K562 (cell line): ENCODE data around the gene NRARP. TPM values are rescaled to one million over a fixed set of nuclear protein-coding genes. Genes with fewer than 3 reads are reported as not detected.

Experiments
- ATAC-seq: fragments of 200-7000 bp; cut with Tn5 transposase; 3 replicates; pipeline ENCODE4 v1.9.1; 2020; ENCODE audit warnings: moderate library complexity
- BruUV-seq: library from RNA; stranded (reverse); fragments of 400-500 nt; replicated peaks from 2 replicates; lab custom pipeline; 2021; lab: Mats Ljungman, UMichigan
- CTCF ChIA-PET: fragments of 300-600 bp; formaldehyde crosslinking; extraction: SDS; loops from one replicate; lab custom pipeline; 2021; ENCODE audit warnings: low intra/inter-chr PET ratio; lab: Yijun Ruan, JAX
- POLR2A ChIA-PET: fragments of 300-600, 350-650 bp; sonication (Branson Sonifier 250); formaldehyde crosslinking; extraction: SDS; loops from one replicate; lab custom pipeline; 2021; ENCODE audit warnings: antibody characterized with exemption, inconsistent platforms; lab: Yijun Ruan, JAX
- DNase-seq, 4 experiments: peaks; one replicate each; pipeline versions ENCODE4 v3.0.0 to v3.0.0-alpha.2; 2011 to 2018; ENCODE audit warnings: low spot score in 3 of 4, mixed read lengths in 3 of 4; ENCODE audit errors: extremely low read depth in 1 of 4
- FAIRE-seq: peaks from 2 replicates; lab custom pipeline; 2011; peaks lifted over from hg19 to GRCh38; lab: Jason Lieb, UNC
- H2AFZ ChIP-seq: 2 replicates; pipeline ENCODE4 v1.6.0; 2011; ENCODE audit warnings: low read depth, low read length, control low read depth, inconsistent platforms
- H3K27ac ChIP-seq: fragments of 200-600 bp; 3 replicates; pipeline ENCODE4 v1.8.0; 2011; ENCODE audit warnings: low read depth, mild to moderate bottlenecking, control low read depth, inconsistent platforms, low read length, moderate library complexity, mixed read lengths; ENCODE audit errors: extremely low read depth
- H3K27me3 ChIP-seq, 2 experiments: fragments of 300-600 bp in 1 of 2; 2 replicates in 1 of 2; 3 replicates in 1 of 2; pipeline versions ENCODE4 v1.6.0 to v1.8.0; 2011; ENCODE audit warnings: inconsistent platforms in 2 of 2, low read length in 2 of 2, mild to moderate bottlenecking in 1 of 2, mixed read lengths in 1 of 2, moderate library complexity in 1 of 2; ENCODE audit not compliant: control insufficient read depth in 2 of 2, insufficient read depth in 2 of 2
- H3K36me3 ChIP-seq: fragments of 300-600 bp; 3 replicates; pipeline ENCODE4 v1.8.0; 2011; ENCODE audit warnings: mild to moderate bottlenecking, low read length, inconsistent platforms; ENCODE audit not compliant: control insufficient read depth, insufficient read depth
- H3K4me1 ChIP-seq, 2 experiments: fragments of 200-600 bp in 1 of 2; replicated peaks in 1 of 2; 2 replicates in 1 of 2; 3 replicates in 1 of 2; pipeline versions ENCODE4 v1.5.1 to v1.8.0; 2011; ENCODE audit warnings: inconsistent platforms in 2 of 2, low read length in 2 of 2, mild to moderate bottlenecking in 1 of 2, mixed read lengths in 1 of 2, moderate library complexity in 1 of 2; ENCODE audit not compliant: control insufficient read depth in 2 of 2, insufficient read depth in 2 of 2
- H3K4me2 ChIP-seq: 2 replicates; pipeline ENCODE4 v1.6.1; 2011; ENCODE audit warnings: low read length, control low read depth, inconsistent platforms, mixed read lengths; ENCODE audit not compliant: insufficient read depth
- H3K4me3 ChIP-seq: fragments of 200-600 bp; sonication (generic), shearing (Covaris generic); 2 replicates; pipeline ENCODE4 v1.5.1; 2016; ENCODE audit warnings: control low read depth, inconsistent platforms
- H3K79me2 ChIP-seq: fragments of 200-600 bp; 3 replicates; pipeline ENCODE4 v1.8.0; 2011; ENCODE audit warnings: low read length, inconsistent platforms; ENCODE audit not compliant: control insufficient read depth, insufficient read depth
- H3K9ac ChIP-seq, 2 experiments: 2 replicates each; pipeline versions ENCODE4 v1.6.0 to v1.6.1; 2011; ENCODE audit warnings: low read depth in 2 of 2, low read length in 2 of 2, control low read depth in 1 of 2, inconsistent platforms in 1 of 2, mild to moderate bottlenecking in 1 of 2, mixed read lengths in 1 of 2; ENCODE audit not compliant: insufficient read depth in 1 of 2
- H3K9me1 ChIP-seq: one replicate; pipeline ENCODE4 v1.6.0; 2011; ENCODE audit warnings: inconsistent platforms, mild to moderate bottlenecking, low read length, moderate library complexity; ENCODE audit not compliant: control insufficient read depth, insufficient read depth
- H3K9me3 ChIP-seq: replicated peaks from 2 replicates; pipeline ENCODE4 v1.5.1; 2011; ENCODE audit warnings: low read depth, low read length, inconsistent platforms; ENCODE audit not compliant: control insufficient read depth, insufficient read depth
- H4K20me1 ChIP-seq: replicated peaks from 2 replicates; pipeline ENCODE4 v1.6.1; 2011; ENCODE audit warnings: low read length, inconsistent platforms, mixed read lengths; ENCODE audit not compliant: control insufficient read depth, insufficient read depth
- BCOR ChIP-seq: fragments of 450-650 bp; IDR thresholded peaks from 2 replicates; pipeline ENCODE4 v1.6.1; 2016
- BRCA1 ChIP-seq, 2 experiments: fragments of 450-650 bp in 1 of 2; sonication (generic) in 1 of 2; formaldehyde crosslinking in 1 of 2; IDR thresholded peaks; 2 replicates each; pipeline versions ENCODE4 v1.5.0 to v1.6.1; 2017 to 2020; ENCODE audit warnings: mild to moderate bottlenecking in 1 of 2, missing genetic modification reagents in 1 of 2
- CHD4 ChIP-seq: fragments of 200-600 bp; sonication (generic); IDR thresholded peaks from 3 replicates; pipeline ENCODE4 v1.6.1; 2012; ENCODE audit warnings: low read depth, mild to moderate bottlenecking, mixed read lengths, low read length, inconsistent platforms; ENCODE audit not compliant: insufficient read depth, insufficient replicate concordance, poor library complexity, severe bottlenecking
- ETV1 ChIP-seq: fragments of 450-650 bp; conservative IDR thresholded peaks from 2 replicates; pipeline ENCODE4 v1.6.1; 2016; ENCODE audit warnings: missing genetic modification characterization, control low read depth, low read depth, missing compliant biosample characterization
- PRMT5 ChIP-seq: sonication (generic); formaldehyde crosslinking; IDR thresholded peaks from 2 replicates; pipeline ENCODE4 v1.5.0; 2020; ENCODE audit warnings: missing genetic modification reagents
- SREBF1 ChIP-seq: fragments of 150-350 bp; IDR thresholded peaks from 2 replicates; pipeline ENCODE4 v1.6.1; 2014; ENCODE audit warnings: antibody characterized with exemption, low read depth, low read length, borderline replicate concordance
- TARDBP ChIP-seq: fragments of 450-650 bp; IDR thresholded peaks from 2 replicates; pipeline ENCODE4 v1.6.1; 2016
- XRCC4 ChIP-seq: IDR thresholded peaks from one replicate; pipeline ENCODE4 v1.6.1; 2011; ENCODE audit not compliant: insufficient read depth, insufficient read length; ENCODE audit errors: extremely low read depth
- ZNF583 ChIP-seq: fragments of 250-450 bp; sonication (Bioruptor Pico); IDR thresholded peaks from 2 replicates; pipeline ENCODE4 v1.4.0; 2020
- WGBS: fragments of 100-300 bp; shearing (Covaris generic); methylation state at CpG from one replicate; pipeline ENCODE4 v1.1.6; 2016; ENCODE audit warnings: low coverage, mixed read lengths; ENCODE audit not compliant: insufficient coverage; ENCODE audit errors: missing lambda C conversion rate; 5-methylcytosine and 5-hydroxymethylcytosine counted together
- in situ Hi-C: fragments of 300-500 bp; cut with MboI; formaldehyde crosslinking; loops from 4 replicates; pipeline ENCODE4 v1.15.0; 2018; ENCODE audit warnings: inconsistent platforms, mixed read lengths
- intact Hi-C: fragments of 100-400 bp; cut with micrococcal nuclease; formaldehyde crosslinking; loops from 2 replicates; pipeline ENCODE4 v1.14.2; 2022
- polyA plus RNA-seq, 8 experiments: library from polyadenylated mRNA; depleted of rRNA in 4 of 8; stranded (reverse) in 5 of 8; unstranded in 3 of 8; fragments of >200 nt; fragmentation: Nextera tagmentation in 2 of 8; fragmentation: Illumina TruSeq in 1 of 8; extraction: Ambion mirVana in 2 of 8; extraction: Trizol in 1 of 8; gene quantifications; 2 replicates each; pipeline versions ENCODE4 v1.2.1 to v1.2.3, GENCODE V29; 2011 to 2014; ENCODE audit warnings: inconsistent platforms in 1 of 8, missing spikeins in 1 of 8
- total RNA-seq, 7 experiments: library from RNA; depleted of rRNA in 6 of 7; stranded (reverse); fragments of >200 nt in 6 of 7; fragmentation: Illumina TruSeq in 2 of 7; extraction: Trizol in 2 of 7; gene quantifications; 2 replicates each; pipeline versions ENCODE4 v1.2.1 to v1.2.3, GENCODE V29; 2011 to 2021; ENCODE audit warnings: low replicate concordance in 1 of 7
- TF ChIP-seq, protein P1 (sequence below): fragments of 250-450 bp; sonication (Bioruptor Pico); IDR thresholded peaks from 2 replicates; pipeline ENCODE4 v1.4.0; 2020
- TF ChIP-seq, protein P2 (sequence below), 3 experiments: fragments of 200-800 bp in 1 of 3; fragments of 250-450 bp in 1 of 3; fragments of 450-650 bp in 1 of 3; sonication (Bioruptor Pico) in 1 of 3; sonication (Bioruptor generic) in 1 of 3; formaldehyde crosslinking in 1 of 3; IDR thresholded peaks; 2 replicates each; pipeline versions ENCODE4 v1.6.1 to v1.8.0; 2016 to 2022; ENCODE audit warnings: mild to moderate bottlenecking in 2 of 3, missing genetic modification characterization in 2 of 3, missing compliant biosample characterization in 1 of 3, moderate library complexity in 1 of 3

NRARP gene
- total and polyA plus RNA-seq, 9 of the 15 experiments (the other 6 are each of a cell fraction or from before 2014, with no cell fraction given): 2.0 to 24.5 (median 7.2) TPM; not detected in 2

DNA sequence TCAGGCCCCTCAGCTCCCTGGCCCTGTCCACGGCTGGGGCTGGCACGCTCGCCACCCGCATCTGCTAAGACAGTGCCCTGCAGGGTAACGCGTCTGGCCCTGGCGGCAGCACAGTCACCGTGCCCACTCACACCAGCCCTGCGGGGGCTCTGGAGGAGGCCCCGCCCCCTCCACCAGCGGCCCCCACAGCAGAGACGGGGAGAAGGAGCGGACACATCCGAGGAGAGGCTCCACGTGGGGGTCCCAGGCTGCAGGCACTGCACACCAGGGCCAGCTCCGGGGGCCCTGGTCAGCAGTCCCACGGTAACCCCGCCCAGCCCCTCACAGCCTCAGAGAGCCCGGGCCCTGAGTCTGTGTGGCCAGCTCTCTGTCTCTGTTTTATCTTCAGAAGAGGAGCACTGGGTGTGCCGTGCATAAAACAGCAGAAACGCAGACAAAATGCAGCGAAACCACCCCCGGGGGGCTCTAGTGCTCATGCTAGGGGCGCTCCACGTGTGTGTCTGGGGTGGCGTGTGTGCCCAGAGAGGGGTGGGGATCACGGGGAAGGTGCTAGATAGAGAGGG, 47.5 kb upstream of the NRARP start:
- Histone ChIP-seq H3K4me2 (no peak overlapping the region), H3K9me1 (no peaks in the 10 kb centered on the region), H3K36me3 (no peaks in the 10 kb centered on the region), H3K79me2 (no peaks in the 10 kb centered on the region), H2AFZ (no peak overlapping the region), H3K27ac (no peak overlapping the region), H3K4me3 (no peak overlapping the region), H3K27me3 (peaks cover 5 to 27% of the 10 kb centered on the region in 2 experiments; a peak in 4 of 5 replicates), H4K20me1 (no peaks in the 10 kb centered on the region), H3K4me1 (peaks cover 0 to 35% of the 10 kb centered on the region in 2 experiments; a peak in 2 of 5 replicates), H3K9ac (no peak overlapping the region), H3K9me3 (peaks cover 7% of the 10 kb centered on the region)
- DNase-seq (no peak), ATAC-seq (no peak), FAIRE-seq (no peak)
- ChIA-PET CTCF (no interaction called here), POLR2A (interaction anchor here (0.7 kb wide), 1 partner anchor 195 kb away, joined by 3 read pairs; no protein-coding TSS in a partner anchor)
- no TSS peak for BruUV-seq
- intact Hi-C loops (no loop called here), in situ Hi-C loops (no loop called here)
- WGBS: 31% methylated on average over 13 of the region's 27 CpGs
- no peak for TF ChIP-seq ZNF583 (CRISPR knock-in tag)
- TF ChIP-seq, protein P1, sequence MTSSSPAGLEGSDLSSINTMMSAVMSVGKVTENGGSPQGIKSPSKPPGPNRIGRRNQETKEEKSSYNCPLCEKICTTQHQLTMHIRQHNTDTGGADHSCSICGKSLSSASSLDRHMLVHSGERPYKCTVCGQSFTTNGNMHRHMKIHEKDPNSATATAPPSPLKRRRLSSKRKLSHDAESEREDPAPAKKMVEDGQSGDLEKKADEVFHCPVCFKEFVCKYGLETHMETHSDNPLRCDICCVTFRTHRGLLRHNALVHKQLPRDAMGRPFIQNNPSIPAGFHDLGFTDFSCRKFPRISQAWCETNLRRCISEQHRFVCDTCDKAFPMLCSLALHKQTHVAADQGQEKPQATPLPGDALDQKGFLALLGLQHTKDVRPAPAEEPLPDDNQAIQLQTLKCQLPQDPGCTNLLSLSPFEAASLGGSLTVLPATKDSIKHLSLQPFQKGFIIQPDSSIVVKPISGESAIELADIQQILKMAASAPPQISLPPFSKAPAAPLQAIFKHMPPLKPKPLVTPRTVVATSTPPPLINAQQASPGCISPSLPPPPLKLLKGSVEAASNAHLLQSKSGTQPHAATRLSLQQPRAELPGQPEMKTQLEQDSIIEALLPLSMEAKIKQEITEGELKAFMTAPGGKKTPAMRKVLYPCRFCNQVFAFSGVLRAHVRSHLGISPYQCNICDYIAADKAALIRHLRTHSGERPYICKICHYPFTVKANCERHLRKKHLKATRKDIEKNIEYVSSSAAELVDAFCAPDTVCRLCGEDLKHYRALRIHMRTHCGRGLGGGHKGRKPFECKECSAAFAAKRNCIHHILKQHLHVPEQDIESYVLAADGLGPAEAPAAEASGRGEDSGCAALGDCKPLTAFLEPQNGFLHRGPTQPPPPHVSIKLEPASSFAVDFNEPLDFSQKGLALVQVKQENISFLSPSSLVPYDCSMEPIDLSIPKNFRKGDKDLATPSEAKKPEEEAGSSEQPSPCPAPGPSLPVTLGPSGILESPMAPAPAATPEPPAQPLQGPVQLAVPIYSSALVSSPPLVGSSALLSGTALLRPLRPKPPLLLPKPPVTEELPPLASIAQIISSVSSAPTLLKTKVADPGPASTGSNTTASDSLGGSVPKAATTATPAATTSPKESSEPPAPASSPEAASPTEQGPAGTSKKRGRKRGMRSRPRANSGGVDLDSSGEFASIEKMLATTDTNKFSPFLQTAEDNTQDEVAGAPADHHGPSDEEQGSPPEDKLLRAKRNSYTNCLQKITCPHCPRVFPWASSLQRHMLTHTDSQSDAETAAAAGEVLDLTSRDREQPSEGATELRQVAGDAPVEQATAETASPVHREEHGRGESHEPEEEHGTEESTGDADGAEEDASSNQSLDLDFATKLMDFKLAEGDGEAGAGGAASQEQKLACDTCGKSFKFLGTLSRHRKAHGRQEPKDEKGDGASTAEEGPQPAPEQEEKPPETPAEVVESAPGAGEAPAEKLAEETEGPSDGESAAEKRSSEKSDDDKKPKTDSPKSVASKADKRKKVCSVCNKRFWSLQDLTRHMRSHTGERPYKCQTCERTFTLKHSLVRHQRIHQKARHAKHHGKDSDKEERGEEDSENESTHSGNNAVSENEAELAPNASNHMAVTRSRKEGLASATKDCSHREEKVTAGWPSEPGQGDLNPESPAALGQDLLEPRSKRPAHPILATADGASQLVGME (CRISPR knock-in tag): no peak
- TF ChIP-seq ETV1 (tag): no peak
- TF ChIP-seq BCOR: no peak
- no peak for TF ChIP-seq TARDBP
- no peak for TF ChIP-seq SREBF1
- no peak for TF ChIP-seq BRCA1 (IDR thresholded peaks at IDR 0.05)
- no peak for TF ChIP-seq BRCA1 (CRISPR knock-in tag; IDR thresholded peaks at IDR 0.05)
- TF ChIP-seq XRCC4: no peak
- TF ChIP-seq PRMT5 (CRISPR knock-in tag): no peak
- TF ChIP-seq CHD4: no peak
- TF ChIP-seq, protein P2, sequence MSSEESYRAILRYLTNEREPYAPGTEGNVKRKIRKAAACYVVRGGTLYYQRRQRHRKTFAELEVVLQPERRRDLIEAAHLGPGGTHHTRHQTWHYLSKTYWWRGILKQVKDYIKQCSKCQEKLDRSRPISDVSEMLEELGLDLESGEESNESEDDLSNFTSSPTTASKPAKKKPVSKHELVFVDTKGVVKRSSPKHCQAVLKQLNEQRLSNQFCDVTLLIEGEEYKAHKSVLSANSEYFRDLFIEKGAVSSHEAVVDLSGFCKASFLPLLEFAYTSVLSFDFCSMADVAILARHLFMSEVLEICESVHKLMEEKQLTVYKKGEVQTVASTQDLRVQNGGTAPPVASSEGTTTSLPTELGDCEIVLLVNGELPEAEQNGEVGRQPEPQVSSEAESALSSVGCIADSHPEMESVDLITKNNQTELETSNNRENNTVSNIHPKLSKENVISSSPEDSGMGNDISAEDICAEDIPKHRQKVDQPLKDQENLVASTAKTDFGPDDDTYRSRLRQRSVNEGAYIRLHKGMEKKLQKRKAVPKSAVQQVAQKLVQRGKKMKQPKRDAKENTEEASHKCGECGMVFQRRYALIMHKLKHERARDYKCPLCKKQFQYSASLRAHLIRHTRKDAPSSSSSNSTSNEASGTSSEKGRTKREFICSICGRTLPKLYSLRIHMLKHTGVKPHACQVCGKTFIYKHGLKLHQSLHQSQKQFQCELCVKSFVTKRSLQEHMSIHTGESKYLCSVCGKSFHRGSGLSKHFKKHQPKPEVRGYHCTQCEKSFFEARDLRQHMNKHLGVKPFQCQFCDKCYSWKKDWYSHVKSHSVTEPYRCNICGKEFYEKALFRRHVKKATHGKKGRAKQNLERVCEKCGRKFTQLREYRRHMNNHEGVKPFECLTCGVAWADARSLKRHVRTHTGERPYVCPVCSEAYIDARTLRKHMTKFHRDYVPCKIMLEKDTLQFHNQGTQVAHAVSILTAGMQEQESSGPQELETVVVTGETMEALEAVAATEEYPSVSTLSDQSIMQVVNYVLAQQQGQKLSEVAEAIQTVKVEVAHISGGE (CRISPR knock-in tag; IDR thresholded peaks at IDR 0.05): no peak
